WERI-Rb-1 (cell line): Measurements from ENCODE around the gene LPP.

Experiments used
- DNase-seq: peaks from one replicate; pipeline ENCODE4 v3.0.0-alpha.2; 2020
- H3K27ac ChIP-seq: fragments of 250-450 bp; sonication (Bioruptor Pico); 2 replicates; pipeline ENCODE4 v1.5.1; 2020; ENCODE audit warnings: mild to moderate bottlenecking, moderate library complexity
- H3K27me3 ChIP-seq: fragments of 250-450 bp; sonication (Bioruptor Pico); 2 replicates; pipeline ENCODE4 v1.5.1; 2021; ENCODE audit warnings: mild to moderate bottlenecking, low read depth, moderate library complexity; ENCODE audit not compliant: insufficient read depth, severe bottlenecking
- H3K36me3 ChIP-seq: fragments of 250-450 bp; sonication (Bioruptor Pico); 2 replicates; pipeline ENCODE4 v1.5.1; 2020; ENCODE audit warnings: mild to moderate bottlenecking, moderate library complexity
- H3K4me3 ChIP-seq: 2 replicates; pipeline ENCODE4 v1.5.1; 2011; ENCODE audit warnings: low read depth, mild to moderate bottlenecking, control low read depth, low read length
- H3K9me3 ChIP-seq: fragments of 250-450 bp; sonication (Bioruptor Pico); 2 replicates; pipeline ENCODE4 v1.5.1; 2021; ENCODE audit warnings: mild to moderate bottlenecking, moderate library complexity; ENCODE audit not compliant: severe bottlenecking
- TF ChIP-seq, protein P1 (sequence below): IDR thresholded peaks from 2 replicates; pipeline ENCODE4 v1.5.1; 2011; ENCODE audit warnings: low read depth, mild to moderate bottlenecking, control low read depth, inconsistent platforms, low read length

The LPP gene

DNA sequence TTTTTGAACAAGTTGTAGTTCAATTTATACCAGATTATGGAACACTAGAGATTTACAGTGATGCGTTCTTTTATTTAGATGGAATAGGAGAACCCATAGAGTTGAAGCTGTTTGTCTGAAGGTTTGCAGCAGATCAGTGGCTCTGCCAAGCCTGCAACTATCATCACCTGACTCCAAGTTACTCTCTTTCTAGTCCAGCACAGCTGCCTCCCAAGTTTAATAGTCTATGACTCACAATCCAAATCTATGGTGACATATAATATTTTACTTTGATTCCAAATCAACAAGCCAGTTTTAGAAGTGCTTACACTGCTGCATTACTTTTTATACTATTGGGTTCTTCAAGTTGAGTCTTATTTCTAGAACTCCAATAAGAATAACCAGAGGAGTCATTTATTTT is 400.4 kb downstream of the LPP start:
- no peaks in the 10 kb centered on the region for H3K9me3 ChIP-seq
- no peaks in the 10 kb centered on the region for H3K27me3 ChIP-seq
- TF ChIP-seq, protein P1, sequence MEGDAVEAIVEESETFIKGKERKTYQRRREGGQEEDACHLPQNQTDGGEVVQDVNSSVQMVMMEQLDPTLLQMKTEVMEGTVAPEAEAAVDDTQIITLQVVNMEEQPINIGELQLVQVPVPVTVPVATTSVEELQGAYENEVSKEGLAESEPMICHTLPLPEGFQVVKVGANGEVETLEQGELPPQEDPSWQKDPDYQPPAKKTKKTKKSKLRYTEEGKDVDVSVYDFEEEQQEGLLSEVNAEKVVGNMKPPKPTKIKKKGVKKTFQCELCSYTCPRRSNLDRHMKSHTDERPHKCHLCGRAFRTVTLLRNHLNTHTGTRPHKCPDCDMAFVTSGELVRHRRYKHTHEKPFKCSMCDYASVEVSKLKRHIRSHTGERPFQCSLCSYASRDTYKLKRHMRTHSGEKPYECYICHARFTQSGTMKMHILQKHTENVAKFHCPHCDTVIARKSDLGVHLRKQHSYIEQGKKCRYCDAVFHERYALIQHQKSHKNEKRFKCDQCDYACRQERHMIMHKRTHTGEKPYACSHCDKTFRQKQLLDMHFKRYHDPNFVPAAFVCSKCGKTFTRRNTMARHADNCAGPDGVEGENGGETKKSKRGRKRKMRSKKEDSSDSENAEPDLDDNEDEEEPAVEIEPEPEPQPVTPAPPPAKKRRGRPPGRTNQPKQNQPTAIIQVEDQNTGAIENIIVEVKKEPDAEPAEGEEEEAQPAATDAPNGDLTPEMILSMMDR: no peak
- no peak for DNase-seq
- H3K4me3 ChIP-seq: no peak overlapping the region
- H3K36me3 ChIP-seq: no peaks in the 10 kb centered on the region
- H3K27ac ChIP-seq: no peak overlapping the region

DNA sequence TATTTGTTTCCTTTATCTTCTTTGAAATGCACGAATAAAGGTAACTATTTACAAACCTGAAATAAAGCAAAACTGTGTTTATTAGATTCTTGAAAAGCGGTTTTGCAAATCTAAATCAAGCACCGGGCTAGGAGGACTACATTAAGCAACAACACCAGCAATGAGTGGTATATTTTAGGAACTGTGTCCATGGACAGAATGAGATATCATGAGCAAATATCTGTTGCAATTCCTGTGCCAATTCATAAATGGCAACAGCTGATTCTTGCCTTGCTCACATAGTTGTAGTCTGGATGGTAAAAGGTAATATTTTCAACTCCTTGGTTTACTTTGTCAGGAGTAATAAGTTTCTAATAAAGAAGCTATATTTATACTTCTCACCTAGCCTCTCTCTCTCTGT is 403.3 kb downstream of the LPP start:
- DNase-seq: no peak

DNA sequence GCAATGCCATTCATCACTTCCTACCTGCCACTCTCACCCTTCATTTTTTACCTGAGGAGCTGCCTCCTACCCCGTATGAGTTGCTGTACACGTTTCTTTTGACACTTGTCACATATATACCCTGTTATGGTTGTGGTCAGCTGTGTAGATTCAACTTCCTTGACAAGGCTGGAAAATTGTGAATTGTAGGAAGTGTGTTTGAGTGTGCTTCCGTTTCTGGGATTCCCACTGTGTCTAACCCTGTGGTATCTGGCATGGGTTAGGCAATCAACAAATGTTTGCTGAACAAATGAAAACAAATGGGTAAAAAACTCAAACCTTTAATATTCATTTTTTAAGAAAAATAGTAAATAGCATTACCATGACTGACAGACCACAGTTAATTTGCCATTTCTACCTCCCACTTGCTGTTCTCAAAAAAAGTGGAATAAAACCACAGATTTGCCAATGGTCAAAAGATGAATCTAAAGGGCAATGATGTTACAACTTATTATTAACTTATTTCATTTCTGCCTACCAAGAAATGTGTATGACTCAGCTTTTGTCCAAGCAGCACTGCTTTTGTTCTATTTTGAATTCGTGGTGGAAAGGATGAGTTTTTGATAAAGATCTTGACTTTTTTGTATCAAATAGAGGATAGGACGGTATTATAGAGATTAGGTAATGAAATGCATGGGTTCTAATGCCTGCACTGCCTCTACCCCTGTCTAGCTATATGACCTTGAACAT is 404.6 kb downstream of the LPP start:
- Histone ChIP-seq H3K9me3 (no peaks in the 10 kb centered on the region), H3K4me3 (no peak overlapping the region), H3K27me3 (no peaks in the 10 kb centered on the region), H3K27ac (no peak overlapping the region), H3K36me3 (no peaks in the 10 kb centered on the region)
- TF ChIP-seq, protein P1: no peak
- no peak for DNase-seq

More for the DNA sequence above, 403.3 kb downstream of the LPP start:
- TF ChIP-seq, protein P1: no peak
- Histone ChIP-seq H3K27me3 (no peaks in the 10 kb centered on the region), H3K27ac (no peak overlapping the region), H3K9me3 (no peaks in the 10 kb centered on the region), H3K36me3 (no peaks in the 10 kb centered on the region), H3K4me3 (no peak overlapping the region)

DNA sequence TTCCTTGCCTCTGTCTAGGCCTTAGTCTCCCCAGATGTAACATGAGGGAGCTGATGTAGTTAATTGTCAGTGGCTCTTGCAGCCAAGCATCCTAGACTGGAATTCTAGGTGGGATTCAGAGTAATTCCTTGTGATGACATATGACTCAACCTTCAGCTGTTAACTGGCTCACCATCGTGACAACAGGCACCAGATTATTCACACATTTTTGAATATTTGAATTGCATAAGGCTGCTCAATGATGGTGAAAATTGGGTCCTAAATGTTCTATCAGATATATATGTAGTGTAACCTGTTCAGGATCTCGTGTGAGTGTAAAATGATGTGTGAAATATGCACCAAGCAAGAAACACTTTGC is 405.1 kb downstream of the LPP start:
- no peak overlapping the region for H3K4me3 ChIP-seq
- DNase-seq: no peak
- H3K36me3 ChIP-seq: no peaks in the 10 kb centered on the region
- no peaks in the 10 kb centered on the region for H3K9me3 ChIP-seq
- no peaks in the 10 kb centered on the region for H3K27me3 ChIP-seq
- H3K27ac ChIP-seq: no peak overlapping the region
- TF ChIP-seq, protein P1: no peak

DNA sequence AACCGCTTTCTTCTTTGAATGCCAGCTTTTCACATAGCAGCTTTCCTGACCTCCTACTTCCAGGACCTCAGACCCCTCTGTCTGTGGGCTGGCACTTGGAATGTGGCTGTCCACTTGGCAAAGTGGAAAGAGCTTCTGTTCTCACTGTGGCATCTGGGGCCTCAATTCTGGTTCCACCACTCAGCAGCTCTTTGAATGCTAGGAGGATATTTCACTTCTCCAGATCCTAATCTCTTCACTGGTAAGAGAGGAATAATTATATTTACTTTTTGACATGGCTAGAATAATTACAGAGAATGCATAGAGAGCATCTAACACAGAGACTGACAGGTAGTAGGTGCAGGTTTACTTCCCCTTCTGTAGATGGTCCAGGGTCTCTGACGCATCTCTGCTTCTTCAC is 405.9 kb downstream of the LPP start:
- TF ChIP-seq, protein P1: no peak
- DNase-seq: no peak
- Histone ChIP-seq H3K36me3 (no peaks in the 10 kb centered on the region), H3K27ac (no peak overlapping the region), H3K9me3 (no peaks in the 10 kb centered on the region), H3K27me3 (no peaks in the 10 kb centered on the region), H3K4me3 (no peak overlapping the region)

DNA sequence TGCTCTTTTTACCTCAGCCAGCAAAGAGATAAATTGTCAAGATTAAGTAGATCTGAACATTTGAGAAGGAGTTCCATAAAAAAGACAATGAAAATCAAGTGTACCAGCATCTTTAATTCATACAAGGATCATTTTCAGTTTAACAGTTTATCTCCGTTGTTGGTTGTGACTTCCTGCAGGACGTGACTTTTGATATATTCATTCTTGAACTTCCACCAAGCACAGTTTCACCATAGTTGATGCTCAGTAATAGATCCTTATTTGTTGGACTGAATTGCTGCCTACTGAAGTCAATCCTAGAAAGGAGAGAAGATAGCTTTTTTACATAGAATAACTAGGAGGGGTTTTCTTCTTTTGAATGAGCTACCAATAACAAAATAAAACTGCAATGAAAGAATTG is 408.2 kb downstream of the LPP start:
- Histone ChIP-seq H3K27me3 (no peaks in the 10 kb centered on the region), H3K4me3 (no peak overlapping the region), H3K9me3 (no peaks in the 10 kb centered on the region), H3K36me3 (no peaks in the 10 kb centered on the region), H3K27ac (no peak overlapping the region)
- no peak for DNase-seq
- TF ChIP-seq, protein P1: no peak
